GM18526 (cell line): Measurements from ENCODE around the gene PLA1A.

Source experiments
- POLR2A ChIP-seq: IDR thresholded peaks from 3 replicates; pipeline ENCODE4 v1.6.1; 2011; ENCODE audit not compliant: insufficient read length; ENCODE audit errors: extremely low read depth

PLA1A gene

GRCh38 chr3:119677641-119677934 lies 79.9 kb downstream of the PLA1A start:
- TF ChIP-seq POLR2A: no peak
